NCI-H1417 (cell line): ENCODE results near the gene GTF2B.
"Not testable (repeated sequence)": the region's sequence is repeated elsewhere in the genome, so short reads cannot be mapped to it uniquely, and the experiment has no call there.

Experiments
- DNase-seq, 3 experiments: peaks; one replicate each; lab custom pipeline; 2025; lab: John Stamatoyannopoulos, UW

GTF2B gene

GRCh38 chr1:88891318-88891950 lies at the start of gene GTF2B:
GTF2B (minus strand) TSS chr1:88891567; CDS start chr1:88891499, 68 bp downstream.
- DNase-seq = peak; percentile 93 to 96 (median 93)

GRCh38 chr1:88938528-88938927 lies 47.2 kb upstream of the GTF2B start:
- DNase-seq = not testable (repeated sequence)

GRCh38 chr1:88936760-88937342 lies 45.5 kb upstream of the GTF2B start:
- DNase-seq = no peak

- DNase-seq = no peak
These were observed 44.8 kb upstream of the GTF2B start for GRCh38 chr1:88936223-88936523.

GRCh38 chr1:88935522-88936222 lies 44.3 kb upstream of the GTF2B start:
- DNase-seq = peak in 2 of 3 experiments; percentile 12 to 52

GRCh38 chr1:88930176-88930575 lies 38.8 kb upstream of the GTF2B start:
- not testable (repeated sequence) for DNase-seq

GRCh38 chr1:88923224-88923623 lies 31.9 kb upstream of the GTF2B start:
- no peak for DNase-seq

GRCh38 chr1:88922214-88922613 lies 30.8 kb upstream of the GTF2B start:
- DNase-seq = no peak

GRCh38 chr1:88920845-88921244 lies 29.5 kb upstream of the GTF2B start:
- no peak for DNase-seq

- DNase-seq = no peak
These were observed 26.1 kb upstream of the GTF2B start for GRCh38 chr1:88917321-88918025.

GRCh38 chr1:88916883-88917282 lies 25.5 kb upstream of the GTF2B start:
- no peak for DNase-seq

- DNase-seq = not testable (repeated sequence)
These were observed 20.4 kb upstream of the GTF2B start for GRCh38 chr1:88911800-88912199.

- DNase-seq = no peak
These were observed 19.8 kb upstream of the GTF2B start for GRCh38 chr1:88911161-88911560.

GRCh38 chr1:88910401-88910800 lies 19.0 kb upstream of the GTF2B start:
- no peak for DNase-seq

GRCh38 chr1:88900883-88901282 lies 9.5 kb upstream of the GTF2B start:
- no peak for DNase-seq

GRCh38 chr1:88897070-88897730 lies 5.8 kb upstream of the GTF2B start:
- no peak for DNase-seq

- DNase-seq = peak in 2 of 3 experiments; percentile 48 to 81
These were observed 1.1 kb upstream of the GTF2B start for GRCh38 chr1:88892357-88892877.

GRCh38 chr1:88891951-88892340 lies 579 bp upstream of the GTF2B start:
- peak in 2 of 3 experiments; percentile 37 to 74 for DNase-seq

GRCh38 chr1:88890791-88891317 lies 513 bp downstream of the GTF2B start:
- DNase-seq = peak; percentile 8 to 45 (median 27)

GRCh38 chr1:88890131-88890530 lies 1.2 kb downstream of the GTF2B start:
- DNase-seq = no peak

- DNase-seq = no peak
These were observed 2.6 kb downstream of the GTF2B start for GRCh38 chr1:88888750-88889149.

GRCh38 chr1:88885933-88886332 lies 5.4 kb downstream of the GTF2B start:
- no peak for DNase-seq
